Measurements from ENCODE around the gene PRTFDC1. TPM values are rescaled to one million over a fixed set of nuclear protein-coding genes. Genes with fewer than 3 reads are reported as not detected.
A peak's percentile ranks its signal among the peaks of the same experiment; 100 is the strongest.

PRTFDC1 gene
- total RNA-seq, 4 donors from 2014 or later: 3.4 to 20.6 (median 13.9) TPM

GRCh38 chr10:24871011-24871935 is 81.1 kb downstream of the PRTFDC1 start:
- Histone ChIP-seq H3K27me3 (no peaks in the 10 kb centered on the region), H3K27ac (no peak overlapping the region), H3K4me1 (peaks cover 0 to 6% (median 0%) of the 10 kb centered on the region in 4 donors), H3K4me3 (no peak overlapping the region), H3K36me3 (no peaks in the 10 kb centered on the region), H3K9me3 (peaks cover 0 to 3% (median 0%) of the 10 kb centered on the region in 4 donors)
- DNase-seq: no peak
- no peak for TF ChIP-seq CTCF (IDR thresholded peaks at IDR 0.05)
- no peak for TF ChIP-seq POLR2A (IDR thresholded peaks at IDR 0.05)

- Histone ChIP-seq H3K36me3 (no peaks in the 10 kb centered on the region), H3K27ac (no peak overlapping the region), H3K4me3 (no peak overlapping the region), H3K27me3 (no peaks in the 10 kb centered on the region), H3K4me1 (peaks cover 0 to 6% (median 0%) of the 10 kb centered on the region in 4 donors), H3K9me3 (no peaks in the 10 kb centered on the region)
- TF ChIP-seq CTCF (IDR thresholded peaks at IDR 0.05): no peak
- no peak for DNase-seq
Observed at GRCh38 chr10:24869354-24870015, 82.9 kb downstream of the PRTFDC1 start.

- peak in 1 of 3 donors; percentile 55 for DNase-seq
- H3K27ac ChIP-seq: no peak overlapping the region
- no peaks in the 10 kb centered on the region for H3K4me1 ChIP-seq
- H3K36me3 ChIP-seq: no peaks in the 10 kb centered on the region
- H3K27me3 ChIP-seq: no peaks in the 10 kb centered on the region
- H3K4me3 ChIP-seq: no peak overlapping the region
- no peaks in the 10 kb centered on the region for H3K9me3 ChIP-seq
- no peak for TF ChIP-seq CTCF (IDR thresholded peaks at IDR 0.05)
Observed at GRCh38 chr10:24866604-24867583, 85.5 kb downstream of the PRTFDC1 start.

GRCh38 chr10:24865783-24866182 is 86.6 kb downstream of the PRTFDC1 start:
- no peak overlapping the region for H3K27ac ChIP-seq
- H3K27me3 ChIP-seq: no peaks in the 10 kb centered on the region
- no peak overlapping the region for H3K4me3 ChIP-seq
- DNase-seq: no peak
- no peaks in the 10 kb centered on the region for H3K36me3 ChIP-seq
- no peaks in the 10 kb centered on the region for H3K4me1 ChIP-seq
- no peak for TF ChIP-seq POLR2A (IDR thresholded peaks at IDR 0.05)
- no peak for TF ChIP-seq CTCF (IDR thresholded peaks at IDR 0.05)
- H3K9me3 ChIP-seq: no peaks in the 10 kb centered on the region

- no peak for DNase-seq
- no peak overlapping the region for H3K4me3 ChIP-seq
- no peak overlapping the region for H3K27ac ChIP-seq
- H3K27me3 ChIP-seq: no peaks in the 10 kb centered on the region
- H3K4me1 ChIP-seq: no peaks in the 10 kb centered on the region
- no peaks in the 10 kb centered on the region for H3K36me3 ChIP-seq
- TF ChIP-seq POLR2A (IDR thresholded peaks at IDR 0.05) (no peak), CTCF (IDR thresholded peaks at IDR 0.05) (no peak)
- no peaks in the 10 kb centered on the region for H3K9me3 ChIP-seq
Observed at GRCh38 chr10:24862589-24862988, 89.8 kb downstream of the PRTFDC1 start.
